CD14-positive monocyte (primary cell): ENCODE results near the gene RPL7A. TPM values are rescaled to one million over a fixed set of nuclear protein-coding genes. Genes with fewer than 3 reads are reported as not detected.

Experiments used
- DNase-seq, 3 donors: peaks; one replicate each; pipeline ENCODE4 v3.0.0-alpha.2; 2011 to 2022
- H2AFZ ChIP-seq: 2 replicates; pipeline ENCODE4 v1.6.0; 2012; ENCODE audit warnings: mild to moderate bottlenecking, low read depth, low read length, inconsistent platforms; ENCODE audit not compliant: insufficient read depth, poor library complexity, severe bottlenecking
- H3K27ac ChIP-seq, 2 donors: 1 replicate in 1 of 2; 2 replicates in 1 of 2; pipeline ENCODE4 v1.5.1; 2012 to 2013; ENCODE audit warnings: low read length in 2 of 2, control low read depth in 1 of 2, inconsistent platforms in 1 of 2, low read depth in 1 of 2, mild to moderate bottlenecking in 1 of 2
- H3K27me3 ChIP-seq, 2 donors: one replicate each; pipeline versions ENCODE4 v1.6.0 to v1.6.1; 2011 to 2013; ENCODE audit warnings: low read length in 2 of 2; ENCODE audit not compliant: control insufficient read depth in 2 of 2, insufficient read depth in 2 of 2
- H3K36me3 ChIP-seq, 2 donors: replicated peaks in 1 of 2; 1 replicate in 1 of 2; 2 replicates in 1 of 2; pipeline versions ENCODE4 v1.5.1 to v1.6.1; 2012 to 2013; ENCODE audit warnings: low read length in 2 of 2, control low read depth in 1 of 2, inconsistent platforms in 1 of 2, mild to moderate bottlenecking in 1 of 2; ENCODE audit not compliant: insufficient read depth in 2 of 2, control insufficient read depth in 1 of 2
- H3K4me1 ChIP-seq, 2 donors: 1 replicate in 1 of 2; 2 replicates in 1 of 2; pipeline versions ENCODE4 v1.5.1 to v1.6.1; 2012 to 2013; ENCODE audit warnings: low read length in 2 of 2, control low read depth in 1 of 2, inconsistent platforms in 1 of 2, mild to moderate bottlenecking in 1 of 2, moderate library complexity in 1 of 2; ENCODE audit not compliant: insufficient read depth in 2 of 2, control insufficient read depth in 1 of 2
- H3K4me2 ChIP-seq: replicated peaks from 2 replicates; pipeline ENCODE3; 2012; ENCODE audit warnings: low read length, moderate library complexity, mild to moderate bottlenecking; ENCODE audit not compliant: poor library complexity, severe bottlenecking; ENCODE audit errors: extremely low read depth
- H3K4me3 ChIP-seq, 3 experiments: fragments of 200-600 bp in 1 of 3; sonication (generic) in 1 of 3; replicated peaks in 1 of 3; 1 replicate in 2 of 3; 2 replicates in 1 of 3; pipeline ENCODE4 v1.5.1; 2011 to 2013; ENCODE audit warnings: low read length in 3 of 3, mild to moderate bottlenecking in 3 of 3, control low read depth in 2 of 3, low read depth in 2 of 3, inconsistent platforms in 1 of 3, moderate library complexity in 1 of 3
- H3K79me2 ChIP-seq: 2 replicates; pipeline ENCODE4 v1.6.0; 2012; ENCODE audit warnings: mild to moderate bottlenecking, control low read depth, inconsistent platforms, low read length, moderate library complexity; ENCODE audit not compliant: insufficient read depth
- H3K9ac ChIP-seq: 2 replicates; pipeline ENCODE4 v1.6.0; 2017; ENCODE audit warnings: low read length, mild to moderate bottlenecking; ENCODE audit not compliant: insufficient read depth, poor library complexity, severe bottlenecking
- H3K9me3 ChIP-seq, 2 donors: replicated peaks in 1 of 2; 1 replicate in 1 of 2; 2 replicates in 1 of 2; pipeline versions ENCODE4 v1.5.1 to v1.6.1; 2012 to 2013; ENCODE audit warnings: low read length in 2 of 2, control low read depth in 1 of 2; ENCODE audit not compliant: control insufficient read depth in 1 of 2, insufficient read depth in 1 of 2
- H4K20me1 ChIP-seq: 2 replicates; pipeline ENCODE4 v1.6.0; 2012; ENCODE audit warnings: mild to moderate bottlenecking, low read length, control low read depth, moderate library complexity; ENCODE audit not compliant: insufficient read depth
- H3K27ac Mint-ChIP-seq, 7 donors: one replicate each; pipeline ENCODE4 v1.8.0; 2020; ENCODE audit warnings: mild to moderate bottlenecking in 7 of 7, mixed read lengths in 7 of 7, moderate library complexity in 6 of 7, inconsistent platforms in 2 of 7
- H3K27me3 Mint-ChIP-seq, 3 donors: one replicate each; pipeline ENCODE4 v1.8.0; 2021 to 2022; ENCODE audit warnings: low read depth in 3 of 3, mild to moderate bottlenecking in 3 of 3, mixed read lengths in 3 of 3, moderate library complexity in 3 of 3, inconsistent platforms in 1 of 3
- H3K36me3 Mint-ChIP-seq, 2 donors: one replicate each; pipeline ENCODE4 v1.8.0; 2020; ENCODE audit warnings: mixed read lengths in 2 of 2, inconsistent platforms in 1 of 2, mild to moderate bottlenecking in 1 of 2
- H3K4me1 Mint-ChIP-seq: one replicate; pipeline ENCODE4 v1.8.0; 2020; ENCODE audit warnings: mild to moderate bottlenecking, mixed read lengths
- H3K4me3 Mint-ChIP-seq, 2 donors: one replicate each; pipeline ENCODE4 v1.8.0; 2020; ENCODE audit warnings: mild to moderate bottlenecking in 2 of 2, mixed read lengths in 2 of 2, moderate library complexity in 1 of 2
- H3K9me3 Mint-ChIP-seq, 7 donors: one replicate each; pipeline ENCODE4 v1.8.0; 2020 to 2022; ENCODE audit warnings: mixed read lengths in 7 of 7, mild to moderate bottlenecking in 6 of 7, moderate library complexity in 6 of 7, inconsistent platforms in 2 of 7
- CTCF ChIP-seq: fragments of 200-600 bp; IDR thresholded peaks from one replicate; pipeline ENCODE4 v1.8.0; 2022; ENCODE audit warnings: antibody characterized with exemption, mild to moderate bottlenecking
- WGBS: methylation state at CpG from one replicate; pipeline ENCODE4 v1.1.5; 2013; ENCODE audit warnings: missing lambda C conversion rate; ENCODE audit not compliant: insufficient coverage; 5-methylcytosine and 5-hydroxymethylcytosine counted together
- intact Hi-C, 2 donors: fragments of 100-400 bp; cut with micrococcal nuclease; formaldehyde crosslinking; loops; one replicate each; pipeline versions ENCODE4 v1.15.0 to v1.15.1; 2023
- polyA plus RNA-seq, 3 donors: library from polyadenylated mRNA; depleted of rRNA in 1 of 3; unstranded in 2 of 3; stranded (reverse) in 1 of 3; fragments of 300-500 nt in 2 of 3; fragments of >200 nt in 1 of 3; fragmentation: Illumina TruSeq in 2 of 3; gene quantifications; 1 replicate in 2 of 3; 2 replicates in 1 of 3; pipeline ENCODE4 v1.2.3, GENCODE V29; 2012 to 2021

Gene RPL7A
- polyA plus RNA-seq, 3 donors, result 390 to 2,322 (median 437) TPM

- Histone ChIP-seq H3K4me2 (no peak overlapping the region), H3K27ac (no peak overlapping the region), H3K9me3 (no peaks in the 10 kb centered on the region), H3K36me3 (no peaks in the 10 kb centered on the region), H3K9ac (no peak overlapping the region), H2AFZ (no peak overlapping the region), H3K4me1 (no peaks in the 10 kb centered on the region), H3K79me2 (no peaks in the 10 kb centered on the region), H3K27me3 (no peaks in the 10 kb centered on the region), H4K20me1 (no peaks in the 10 kb centered on the region), H3K4me3 (no peak overlapping the region)
- TF ChIP-seq CTCF, result no peak
- intact Hi-C loops, result no loop called here
- Mint-ChIP-seq H3K27me3 (peaks cover 2 to 6% (median 3%) of the 10 kb centered on the region in 3 donors), H3K36me3 (no peaks in the 10 kb centered on the region), H3K4me3 (no peak overlapping the region), H3K4me1 (no peaks in the 10 kb centered on the region), H3K27ac (no peak overlapping the region), H3K9me3 (no peaks in the 10 kb centered on the region)
- no peak for DNase-seq
- 93% methylated on average over 15 of the region's 17 CpGs for WGBS
Measured at GRCh38 chr9:133384736-133385321, 36.8 kb downstream of the RPL7A start.

GRCh38 chr9:133385452-133385851, 37.4 kb downstream of the RPL7A start:
- Histone ChIP-seq H3K27ac (no peak overlapping the region), H3K27me3 (no peaks in the 10 kb centered on the region), H3K4me3 (no peak overlapping the region), H2AFZ (no peak overlapping the region), H4K20me1 (no peaks in the 10 kb centered on the region), H3K4me1 (no peaks in the 10 kb centered on the region), H3K9me3 (no peaks in the 10 kb centered on the region), H3K79me2 (no peaks in the 10 kb centered on the region), H3K9ac (no peak overlapping the region), H3K4me2 (no peak overlapping the region), H3K36me3 (no peaks in the 10 kb centered on the region)
- Mint-ChIP-seq H3K36me3 (no peaks in the 10 kb centered on the region), H3K27ac (no peak overlapping the region), H3K27me3 (peaks cover 2 to 6% (median 3%) of the 10 kb centered on the region in 3 donors), H3K4me1 (no peaks in the 10 kb centered on the region), H3K9me3 (no peaks in the 10 kb centered on the region), H3K4me3 (no peak overlapping the region)
- no peak for TF ChIP-seq CTCF
- intact Hi-C loops, result no loop called here
- DNase-seq, result no peak
- WGBS, result 96% methylated on average over 10 of the region's 14 CpGs
